SHP77 treated with DMSO at 0.1 percent for 48 hours (cell line): ENCODE data around the gene EEIG1.
A peak's percentile ranks its signal among the peaks of the same experiment; 100 is the strongest.

Experiments used
- DNase-seq: peaks from one replicate; lab custom pipeline; 2025; lab: John Stamatoyannopoulos, UW

Gene EEIG1

GRCh38 chr9:127959841-127960409 is 20.9 kb downstream of the EEIG1 start:
- DNase-seq: no peak

GRCh38 chr9:127959398-127959797 is 21.4 kb downstream of the EEIG1 start:
- no peak for DNase-seq

- DNase-seq: no peak
Measured at GRCh38 chr9:127958728-127959127, 22.1 kb downstream of the EEIG1 start.

GRCh38 chr9:127955294-127956015 is 25.3 kb downstream of the EEIG1 start:
- DNase-seq: peak; percentile 98

GRCh38 chr9:127954831-127955293 is 25.9 kb downstream of the EEIG1 start:
- no peak for DNase-seq

GRCh38 chr9:127953768-127954505 is 26.9 kb downstream of the EEIG1 start:
- DNase-seq: no peak

GRCh38 chr9:127953154-127953553 is 27.6 kb downstream of the EEIG1 start:
- DNase-seq: no peak

GRCh38 chr9:127950513-127951289 is 30.1 kb downstream of the EEIG1 start:
- DNase-seq: no peak

GRCh38 chr9:127949827-127950512 is 30.8 kb downstream of the EEIG1 start:
- no peak for DNase-seq

GRCh38 chr9:127947841-127948710 is 32.7 kb downstream of the EEIG1 start:
- no peak for DNase-seq

GRCh38 chr9:127946728-127947127 is 34.1 kb downstream of the EEIG1 start:
- DNase-seq: no peak

GRCh38 chr9:127945942-127946341 is 34.8 kb downstream of the EEIG1 start:
- no peak for DNase-seq

GRCh38 chr9:127945338-127945737 is 35.5 kb downstream of the EEIG1 start:
- DNase-seq: no peak

GRCh38 chr9:127944586-127945218 is 36.1 kb downstream of the EEIG1 start:
- DNase-seq: no peak

GRCh38 chr9:127943731-127944144 is 37.1 kb downstream of the EEIG1 start:
- peak; percentile 66 for DNase-seq

- no peak for DNase-seq
Measured at GRCh38 chr9:127943011-127943662, 37.7 kb downstream of the EEIG1 start.

- DNase-seq: peak; percentile 31
Measured at GRCh38 chr9:127942216-127943010, 38.4 kb downstream of the EEIG1 start.

GRCh38 chr9:127941961-127942215 is 38.9 kb downstream of the EEIG1 start:
- no peak for DNase-seq
